WTC11 (cell line): ENCODE data around the gene GOLGA8A. TPM values are rescaled to one million over a fixed set of nuclear protein-coding genes. Genes with fewer than 3 reads are reported as not detected.

Experiments used
- ATAC-seq: fragments of 200-7000 bp; cut with Tn5 transposase; 2 replicates; pipeline ENCODE4 v1.10.0; 2021; ENCODE audit warnings: mild to moderate bottlenecking, moderate library complexity
- CTCF ChIA-PET: fragments of 300-600 bp; sonication (Branson Sonifier 250); formaldehyde crosslinking; loops from one replicate; lab custom pipeline; 2021; ENCODE audit warnings: antibody characterized with exemption; lab: Charles Lee
- POLR2A ChIA-PET: fragments of 350-600 bp; sonication (Branson Sonifier 250); formaldehyde crosslinking; loops from one replicate; lab custom pipeline; 2021; ENCODE audit warnings: antibody characterized with exemption; lab: Charles Lee
- DNase-seq: peaks from one replicate; pipeline ENCODE4 v3.0.0; 2021; ENCODE audit warnings: low spot score
- H3K27ac Mint-ChIP-seq: 2 replicates; pipeline ENCODE4 v1.8.0; 2021; ENCODE audit warnings: mixed read lengths
- H3K27me3 Mint-ChIP-seq: 2 replicates; pipeline ENCODE4 v1.8.0; 2021; ENCODE audit warnings: low read depth, mild to moderate bottlenecking, moderate library complexity, mixed read lengths
- H3K36me3 Mint-ChIP-seq: 2 replicates; pipeline ENCODE4 v1.8.0; 2021; ENCODE audit warnings: mixed read lengths
- H3K4me1 Mint-ChIP-seq: 2 replicates; pipeline ENCODE4 v1.8.0; 2022; ENCODE audit warnings: mixed read lengths
- H3K4me3 Mint-ChIP-seq: 2 replicates; pipeline ENCODE4 v1.8.0; 2021; ENCODE audit warnings: mild to moderate bottlenecking, moderate library complexity, mixed read lengths
- H3K9me3 Mint-ChIP-seq: 2 replicates; pipeline ENCODE4 v1.8.0; 2021; ENCODE audit warnings: mixed read lengths
- ARID4B ChIP-seq: sonication (generic); formaldehyde crosslinking; IDR thresholded peaks from 2 replicates; pipeline ENCODE4 v1.8.0; 2023; ENCODE audit warnings: missing genetic modification reagents, mild to moderate bottlenecking, borderline replicate concordance
- E2F4 ChIP-seq: sonication (generic); formaldehyde crosslinking; IDR thresholded peaks from 2 replicates; pipeline ENCODE4 v1.8.1; 2022; ENCODE audit warnings: low read depth, mild to moderate bottlenecking, moderate library complexity, missing genetic modification reagents, borderline replicate concordance
- ETV6 ChIP-seq: sonication (generic); formaldehyde crosslinking; IDR thresholded peaks from 2 replicates; pipeline ENCODE4 v1.8.1; 2022; ENCODE audit warnings: mild to moderate bottlenecking, missing genetic modification reagents
- FOXJ3 ChIP-seq: sonication (generic); formaldehyde crosslinking; IDR thresholded peaks from 2 replicates; pipeline ENCODE4 v1.9.0; 2021; ENCODE audit warnings: missing genetic modification reagents, mild to moderate bottlenecking, borderline replicate concordance
- FOXP1 ChIP-seq: sonication (generic); formaldehyde crosslinking; IDR thresholded peaks from 2 replicates; pipeline ENCODE4 v1.8.0; 2022; ENCODE audit warnings: missing genetic modification reagents, mild to moderate bottlenecking, moderate library complexity, borderline replicate concordance
- GABPB1 ChIP-seq: sonication (generic); formaldehyde crosslinking; IDR thresholded peaks from 2 replicates; pipeline ENCODE4 v1.8.1; 2023; ENCODE audit warnings: mild to moderate bottlenecking, missing genetic modification reagents
- HMGA2 ChIP-seq: fragments of 250-450 bp; sonication (Bioruptor Pico); IDR thresholded peaks from 2 replicates; pipeline ENCODE4 v1.4.0; 2021; ENCODE audit warnings: mild to moderate bottlenecking, moderate library complexity
- KAT7 ChIP-seq: sonication (generic); formaldehyde crosslinking; IDR thresholded peaks from 2 replicates; pipeline ENCODE4 v1.8.1; 2023; ENCODE audit warnings: missing genetic modification reagents, mild to moderate bottlenecking, borderline replicate concordance
- MLX ChIP-seq: sonication (generic); formaldehyde crosslinking; IDR thresholded peaks from 2 replicates; pipeline ENCODE4 v1.8.1; 2023; ENCODE audit warnings: mild to moderate bottlenecking, missing genetic modification reagents, moderate library complexity
- NFATC4 ChIP-seq: fragments of 250-450 bp; sonication (Bioruptor Pico); IDR thresholded peaks from 2 replicates; pipeline ENCODE4 v1.9.0; 2021; ENCODE audit warnings: mild to moderate bottlenecking
- NFE2L1 ChIP-seq: sonication (generic); formaldehyde crosslinking; IDR thresholded peaks from 2 replicates; pipeline ENCODE4 v1.8.1; 2023; ENCODE audit warnings: missing genetic modification reagents
- NFYB ChIP-seq: sonication (generic); formaldehyde crosslinking; conservative IDR thresholded peaks from 2 replicates; pipeline ENCODE4 v1.8.0; 2022; ENCODE audit warnings: low read depth, missing genetic modification reagents
- NR1H2 ChIP-seq: sonication (generic); formaldehyde crosslinking; IDR thresholded peaks from 2 replicates; pipeline ENCODE4 v1.9.0; 2021; ENCODE audit warnings: mild to moderate bottlenecking, moderate library complexity, missing genetic modification reagents
- SMAD3 ChIP-seq: sonication (generic); formaldehyde crosslinking; IDR thresholded peaks from 2 replicates; pipeline ENCODE4 v1.8.0; 2022; ENCODE audit warnings: missing genetic modification reagents, mild to moderate bottlenecking, borderline replicate concordance
- ZBTB21 ChIP-seq: sonication (generic); formaldehyde crosslinking; IDR thresholded peaks from 2 replicates; pipeline ENCODE4 v1.8.1; 2023; ENCODE audit warnings: mild to moderate bottlenecking, missing genetic modification reagents, borderline replicate concordance
- ZNF416 ChIP-seq: fragments of 250-450 bp; sonication (Bioruptor Pico); IDR thresholded peaks from 2 replicates; pipeline ENCODE4 v1.9.0; 2021; ENCODE audit warnings: mild to moderate bottlenecking, inconsistent platforms
- total RNA-seq: library from RNA; stranded (reverse); gene quantifications from 3 replicates; pipeline ENCODE4 v1.2.3, GENCODE V29; 2021

Gene GOLGA8A
- total RNA-seq, 1 experiment from 2014 or later = 37.2 TPM

- TF ChIP-seq ARID4B (CRISPR knock-in tag) (no peak), ZBTB21 (no peak), NFATC4 (no peak), ZNF416 (CRISPR knock-in tag) (no peak), GABPB1 (no peak), NFE2L1 (CRISPR knock-in tag) (no peak)
Measured at GRCh38 chr15:34439878-34440277, 2.3 kb upstream of the GOLGA8A start (continued).

GRCh38 chr15:34436956-34437442 is 609 bp downstream of the GOLGA8A start:
- ATAC-seq (peak; percentile 70), DNase-seq (peak; percentile 36)
- H3K4me1 Mint-ChIP-seq = no peaks in the 10 kb centered on the region
- peaks cover 46% of the 10 kb centered on the region for H3K27me3 Mint-ChIP-seq
- no peak overlapping the region for H3K27ac Mint-ChIP-seq
- TF ChIP-seq ZNF416 (CRISPR knock-in tag) (no peak), FOXJ3 (CRISPR knock-in tag) (no peak), NFYB (CRISPR knock-in tag) (no peak), FOXP1 (no peak), ETV6 (CRISPR knock-in tag) (no peak), SMAD3 (no peak), MLX (no peak), KAT7 (no peak)
- TF ChIP-seq, all 79 proteins: peak for 0
- POLR2A ChIA-PET = no interaction called here
- CTCF ChIA-PET = no interaction called here
- H3K9me3 Mint-ChIP-seq = 0 out of 2 replicates have a peak, but pooled peaks cover 3% of the 10 kb centered on the region
- H3K4me3 Mint-ChIP-seq = peak overlapping the region; percentile 58
- no peaks in the 10 kb centered on the region; the same call in 1 of the 2 replicates for H3K36me3 Mint-ChIP-seq

GRCh38 chr15:34436126-34436955 is 1.3 kb downstream of the GOLGA8A start:
- H3K27me3 Mint-ChIP-seq = peaks cover 46% of the 10 kb centered on the region
- no peaks in the 10 kb centered on the region; the same call in 1 of the 2 replicates for H3K36me3 Mint-ChIP-seq
- TF ChIP-seq NR1H2 = no peak
- no peak for TF ChIP-seq E2F4
- TF ChIP-seq HMGA2 (CRISPR knock-in tag) = no peak
- no peak for TF ChIP-seq MLX
- H3K4me1 Mint-ChIP-seq = no peaks in the 10 kb centered on the region
- peak; percentile 53 for ATAC-seq
- H3K27ac Mint-ChIP-seq = no peak overlapping the region
- POLR2A ChIA-PET = no interaction called here
- CTCF ChIA-PET = no interaction called here
- H3K4me3 Mint-ChIP-seq = peak overlapping the region; percentile 58
- 0 out of 2 replicates have a peak, but pooled peaks cover 3% of the 10 kb centered on the region for H3K9me3 Mint-ChIP-seq
- DNase-seq = peak; percentile 13
